HG02943 (cell line): Measurements from ENCODE around the gene YWHAG.
"Not testable (repeated sequence)": the region's sequence is repeated elsewhere in the genome, so short reads cannot be mapped to it uniquely, and the experiment has no call there.

Experiments used
- ATAC-seq: cut with Tn5 transposase; IDR thresholded peaks from one replicate; pipeline ENCODE4 v1.9.1; 2021; ENCODE audit warnings: mild to moderate bottlenecking, low read depth, moderate library complexity; ENCODE audit not compliant: unreplicated experiment

The YWHAG gene

DNA sequence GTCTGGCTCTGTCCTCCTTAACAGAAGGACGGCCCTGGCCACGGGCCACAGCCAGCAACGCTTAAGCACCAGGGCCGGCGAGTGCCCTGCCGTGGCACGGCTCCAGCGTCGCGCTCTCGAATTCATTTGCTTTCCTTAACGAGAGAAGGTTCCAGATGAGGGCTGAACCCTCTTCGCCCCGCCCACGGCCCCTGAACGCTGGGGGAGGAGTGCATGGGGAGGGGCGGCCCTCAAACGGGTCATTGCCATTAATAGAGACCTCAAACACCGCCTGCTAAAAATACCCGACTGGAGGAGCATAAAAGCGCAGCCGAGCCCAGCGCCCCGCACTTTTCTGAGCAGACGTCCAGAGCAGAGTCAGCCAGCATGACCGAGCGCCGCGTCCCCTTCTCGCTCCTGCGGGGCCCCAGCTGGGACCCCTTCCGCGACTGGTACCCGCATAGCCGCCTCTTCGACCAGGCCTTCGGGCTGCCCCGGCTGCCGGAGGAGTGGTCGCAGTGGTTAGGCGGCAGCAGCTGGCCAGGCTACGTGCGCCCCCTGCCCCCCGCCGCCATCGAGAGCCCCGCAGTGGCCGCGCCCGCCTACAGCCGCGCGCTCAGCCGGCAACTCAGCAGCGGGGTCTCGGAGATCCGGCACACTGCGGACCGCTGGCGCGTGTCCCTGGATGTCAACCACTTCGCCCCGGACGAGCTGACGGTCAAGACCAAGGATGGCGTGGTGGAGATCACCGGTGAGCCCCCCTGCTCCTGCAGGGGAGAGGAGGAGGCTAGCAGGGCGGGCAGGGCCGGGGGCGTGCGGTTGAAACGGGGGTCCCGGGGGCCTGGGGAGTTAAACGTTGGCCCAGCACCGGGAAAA lies 56.2 kb downstream of the YWHAG start, which contains the start of gene HSPB1:
HSPB1 (plus strand) TSS at position 327 of the 855 bp plus-strand sequence; CDS start at position 367, 40 bp downstream.
- no peak for ATAC-seq

- no peak for ATAC-seq
Observed at GRCh38 chr7:76301000-76301399, 57.8 kb downstream of the YWHAG start.

GRCh38 chr7:76300166-76300731 lies 58.5 kb downstream of the YWHAG start:
- no peak for ATAC-seq

GRCh38 chr7:76296743-76297740 lies 61.7 kb downstream of the YWHAG start:
- ATAC-seq = no peak

- no peak for ATAC-seq
Observed at GRCh38 chr7:76294344-76295024, 64.3 kb downstream of the YWHAG start.

- no peak for ATAC-seq
Observed at GRCh38 chr7:76293407-76293901, 65.3 kb downstream of the YWHAG start.

GRCh38 chr7:76292911-76293310 lies 65.9 kb downstream of the YWHAG start:
- not testable (repeated sequence) for ATAC-seq

- no peak for ATAC-seq
Observed at GRCh38 chr7:76292213-76292573, 66.6 kb downstream of the YWHAG start.

GRCh38 chr7:76291351-76292212 lies 67.2 kb downstream of the YWHAG start:
- peak; percentile 68 for ATAC-seq

DNA sequence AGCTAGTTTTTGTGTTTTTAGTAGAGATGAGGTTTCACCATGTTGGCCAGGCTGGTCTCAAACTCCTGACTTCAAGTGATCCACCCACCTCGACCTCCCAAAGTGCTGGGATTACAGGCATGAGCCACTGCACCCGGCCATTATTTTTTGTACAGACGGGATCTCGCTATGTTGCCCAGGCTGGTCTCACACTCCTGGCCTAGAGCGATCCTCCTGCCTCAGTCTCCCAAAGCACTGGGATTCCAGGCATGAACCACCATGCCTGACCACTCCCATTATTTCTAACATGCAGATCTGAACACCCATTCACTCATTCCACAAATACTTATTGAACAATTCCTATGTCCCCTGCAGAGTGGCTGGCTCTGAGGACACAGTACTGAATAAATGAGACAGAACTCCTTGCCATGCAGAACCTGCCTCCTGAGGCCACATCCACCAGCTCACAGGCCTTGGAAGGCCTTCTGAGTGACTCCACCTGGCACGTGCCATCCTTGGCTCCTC lies 67.9 kb downstream of the YWHAG start:
- ATAC-seq = not testable (repeated sequence)

DNA sequence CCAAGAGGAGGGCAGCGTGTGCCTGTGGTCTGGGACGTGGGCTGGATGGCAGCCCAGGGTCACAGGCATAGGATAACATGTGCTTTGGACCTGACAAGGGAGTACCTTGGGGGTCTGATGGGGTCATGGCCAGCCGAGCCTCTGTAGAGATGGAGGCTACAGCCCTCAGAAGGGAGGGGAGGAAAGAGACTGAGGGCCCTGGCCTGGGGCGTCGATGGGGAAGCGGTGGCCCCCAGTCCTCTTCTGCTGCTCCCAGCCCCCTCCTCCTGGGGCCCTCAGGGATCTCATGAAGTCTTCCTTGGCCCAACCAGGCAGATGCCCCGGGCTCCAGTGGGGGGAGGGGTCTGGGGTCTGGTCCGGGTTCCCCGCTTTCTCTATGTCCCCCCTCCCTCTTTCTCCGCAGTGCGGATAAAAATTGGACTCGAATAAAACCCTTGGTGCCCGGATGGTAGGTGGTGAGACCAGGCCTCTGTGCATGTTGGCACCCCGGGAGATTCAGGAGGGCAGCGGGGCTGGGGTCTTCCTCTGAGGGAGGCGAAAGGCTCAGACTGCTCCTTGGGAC lies 71.9 kb downstream of the YWHAG start:
- ATAC-seq = no peak

- no peak for ATAC-seq
Observed at GRCh38 chr7:76285604-76286374, 73.0 kb downstream of the YWHAG start.

- no peak for ATAC-seq
Observed at GRCh38 chr7:76283254-76284159, 75.3 kb downstream of the YWHAG start.

GRCh38 chr7:76282344-76283253 lies 76.2 kb downstream of the YWHAG start:
- no peak for ATAC-seq

GRCh38 chr7:76281706-76282343 lies 77.0 kb downstream of the YWHAG start:
- ATAC-seq = no peak
